ENCODE data around the gene CDKN1C.

CDKN1C gene

DNA sequence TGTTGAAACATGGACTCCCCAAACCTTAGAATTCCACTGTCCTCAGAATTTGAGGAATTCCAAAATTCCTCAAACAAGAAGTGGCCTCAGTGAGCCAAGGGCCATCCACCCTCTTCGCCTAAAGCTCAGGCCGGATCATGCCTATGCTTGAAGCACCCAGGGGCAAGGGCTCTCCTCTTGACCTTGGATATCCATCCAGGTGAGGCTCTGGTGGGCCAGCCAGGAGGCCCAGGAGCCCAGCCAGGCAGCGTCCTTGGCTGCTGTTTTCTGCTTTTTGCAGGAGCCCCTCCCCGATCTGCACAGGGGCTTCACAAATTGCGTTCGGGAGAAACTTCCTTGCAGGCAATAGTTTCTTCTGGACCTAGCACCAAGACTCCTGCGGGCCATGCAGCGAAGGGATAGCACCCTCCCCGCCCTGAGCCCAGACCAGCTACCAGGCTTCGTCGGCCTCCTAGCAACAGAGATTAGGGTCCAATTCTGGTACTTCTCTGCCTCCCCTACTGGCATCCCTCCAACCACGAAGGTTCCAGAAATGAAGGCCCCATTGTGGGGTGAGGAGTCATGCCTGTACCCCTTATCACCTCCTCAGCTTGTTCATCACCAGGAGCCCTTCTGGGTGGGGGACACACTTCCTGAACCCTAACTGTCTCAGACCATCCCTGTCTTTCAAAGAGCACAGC, 41.7 kb upstream of the CDKN1C start:
- peak overlapping the region; percentile 82 for H3K4me3 Mint-ChIP-seq
- no peaks in the 10 kb centered on the region for H3K9me3 Mint-ChIP-seq
- H3K4me1 Mint-ChIP-seq: peaks cover 30% of the 10 kb centered on the region
- ATAC-seq: no peak
- H3K27ac Mint-ChIP-seq: peak overlapping the region; percentile 37
- DNase-seq (ENCODE audit: low spot score in 2 of 2): no peak
- H3K36me3 Mint-ChIP-seq: peaks cover 22% of the 10 kb centered on the region

DNA sequence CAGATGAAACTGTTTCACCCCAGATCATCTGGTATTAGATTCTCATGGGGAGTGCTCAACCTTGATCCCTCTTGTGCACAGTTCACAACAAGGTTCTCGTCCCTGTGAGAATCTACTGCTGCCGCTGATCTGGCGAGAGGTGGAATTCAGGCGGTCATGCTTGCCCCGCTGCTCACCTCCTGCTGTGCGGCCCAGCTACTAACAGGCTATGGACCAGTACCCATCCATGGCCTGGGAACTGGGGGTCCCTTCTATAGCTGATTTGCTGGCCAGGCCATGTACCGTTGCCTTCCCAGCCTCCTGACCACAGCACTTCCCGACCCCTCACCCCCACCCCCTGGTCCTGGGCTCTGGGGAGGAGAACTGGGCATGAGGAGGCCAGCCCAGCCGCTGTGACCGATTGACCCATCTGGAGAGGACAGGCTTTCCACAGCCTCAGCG, 41.1 kb upstream of the CDKN1C start:
- Mint-ChIP-seq H3K4me3 (no peak overlapping the region), H3K4me1 (peaks cover 29% of the 10 kb centered on the region), H3K27ac (no peak overlapping the region), H3K9me3 (no peaks in the 10 kb centered on the region), H3K36me3 (peaks cover 22% of the 10 kb centered on the region)
- ATAC-seq: no peak
- DNase-seq (ENCODE audit: low spot score in 2 of 2): no peak

DNA sequence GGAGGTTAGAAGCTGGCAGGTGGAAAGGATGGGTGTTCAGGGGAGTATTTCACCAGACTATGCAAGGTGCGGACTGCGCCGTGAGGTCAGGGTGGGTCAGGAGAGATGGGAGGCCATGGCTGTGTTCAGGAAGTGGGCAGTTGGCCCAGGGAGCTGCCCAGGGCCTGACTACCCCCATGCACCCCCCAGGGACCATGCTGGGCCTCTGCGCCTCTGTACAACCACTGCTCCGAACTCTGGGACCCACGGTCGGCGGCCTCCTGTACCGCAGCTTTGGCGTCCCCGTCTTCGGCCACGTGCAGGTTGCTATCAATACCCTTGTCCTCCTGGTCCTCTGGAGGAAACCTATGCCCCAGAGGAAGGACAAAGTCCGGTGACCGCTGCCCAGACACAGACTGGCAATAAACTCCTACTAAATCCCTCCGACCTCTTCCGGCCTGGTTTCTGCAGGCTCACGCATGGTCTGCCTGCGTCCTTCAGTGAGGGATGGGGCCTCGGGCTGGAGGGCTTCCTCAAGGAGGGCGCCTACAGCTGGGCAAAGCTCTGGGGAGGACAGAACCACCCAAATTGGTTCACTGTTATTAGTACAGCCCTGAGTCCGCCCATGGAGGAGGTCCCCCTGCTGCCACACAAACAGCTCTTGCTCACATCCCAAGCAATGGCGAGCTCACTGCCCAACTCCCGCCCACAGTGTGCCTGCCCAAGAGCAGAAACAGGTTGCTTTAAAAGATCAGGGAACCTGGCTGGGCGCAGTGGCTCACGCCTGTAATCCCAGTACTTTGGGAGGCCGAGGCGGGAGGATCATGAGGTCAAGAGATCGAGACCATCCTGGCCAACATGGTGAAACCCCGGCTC, 39.5 kb upstream of the CDKN1C start:
- H3K4me1 Mint-ChIP-seq: peaks cover 16% of the 10 kb centered on the region

DNA sequence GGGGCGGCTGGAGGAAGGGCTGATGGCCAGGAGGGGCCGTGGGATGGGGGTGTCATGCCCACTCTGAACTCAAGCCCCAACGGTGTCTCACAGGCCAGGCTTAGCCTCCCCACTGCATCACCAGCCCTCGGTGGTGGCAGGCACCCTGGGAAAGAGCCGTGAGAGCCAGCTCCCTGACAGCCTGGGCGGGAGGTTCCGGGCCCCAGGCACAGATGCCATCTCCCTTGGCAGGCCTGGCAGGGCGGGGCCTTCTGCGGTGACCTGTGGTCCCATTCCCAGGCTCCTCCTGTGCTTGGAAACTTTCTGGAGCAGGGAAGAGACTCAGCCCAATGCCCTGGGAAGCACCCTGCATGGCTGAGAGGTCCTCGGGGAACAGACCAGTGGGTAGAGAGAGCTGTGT, 38.8 kb upstream of the CDKN1C start:
- peaks cover 11% of the 10 kb centered on the region for H3K36me3 Mint-ChIP-seq
- no peaks in the 10 kb centered on the region for H3K9me3 Mint-ChIP-seq
- no peak overlapping the region for H3K27ac Mint-ChIP-seq
- peaks cover 12% of the 10 kb centered on the region for H3K4me1 Mint-ChIP-seq
- H3K4me3 Mint-ChIP-seq: no peak overlapping the region
- ATAC-seq: no peak
- no peak for DNase-seq (ENCODE audit: low spot score in 2 of 2)

More for the DNA sequence above, 39.5 kb upstream of the CDKN1C start:
- no peak overlapping the region for H3K27ac Mint-ChIP-seq
- no peaks in the 10 kb centered on the region for H3K9me3 Mint-ChIP-seq
- DNase-seq (ENCODE audit: low spot score in 2 of 2) (no peak), ATAC-seq (no peak)
- peaks cover 16% of the 10 kb centered on the region for H3K36me3 Mint-ChIP-seq
- no peak overlapping the region for H3K4me3 Mint-ChIP-seq

DNA sequence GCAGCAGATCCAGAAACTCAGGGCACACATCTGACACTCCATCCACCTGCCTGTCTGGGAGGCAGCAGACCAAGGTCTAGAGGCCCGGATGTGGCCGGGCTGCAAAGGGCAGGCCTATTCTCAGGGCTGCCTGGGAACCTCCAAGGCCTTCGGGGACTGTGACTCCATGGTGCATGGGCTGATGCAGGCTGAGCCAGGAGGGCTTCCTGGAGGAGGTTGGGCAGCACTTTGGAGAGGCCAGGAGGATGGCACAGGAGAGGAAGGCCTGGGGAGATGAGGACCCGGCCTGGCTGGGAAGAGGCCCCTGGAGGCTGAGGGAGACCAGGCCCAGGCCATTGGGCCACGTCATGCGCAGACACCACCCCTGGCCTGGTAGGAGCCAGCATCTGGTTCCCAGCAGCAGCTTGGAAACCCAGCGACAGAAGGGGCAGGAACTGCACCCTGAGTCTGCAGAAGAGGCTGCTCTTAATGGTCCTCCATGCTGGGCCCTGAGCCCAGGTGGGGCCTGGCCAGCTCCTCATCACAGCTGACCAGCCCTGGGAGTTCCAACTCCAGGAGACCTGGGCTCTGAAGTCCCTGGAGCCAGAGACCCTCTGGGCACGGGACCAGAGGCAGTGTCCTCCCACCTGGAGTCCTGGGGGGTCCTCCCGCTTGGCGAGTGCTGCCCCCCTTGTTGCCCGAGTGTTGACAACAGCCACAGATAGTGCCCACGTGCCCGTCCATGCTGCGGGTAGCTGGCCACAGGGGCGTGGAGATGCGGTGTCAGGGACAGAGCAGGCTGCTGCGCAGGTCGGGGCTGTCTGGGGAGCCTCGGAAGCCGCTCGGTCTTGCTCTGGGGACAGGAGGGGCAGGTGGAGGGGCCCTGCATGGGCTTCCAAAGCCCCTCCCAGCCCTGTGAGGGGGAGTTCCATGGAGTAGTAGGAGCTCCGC, 38.1 kb upstream of the CDKN1C start:
- Mint-ChIP-seq H3K36me3 (peaks cover 11% of the 10 kb centered on the region), H3K9me3 (no peaks in the 10 kb centered on the region), H3K27ac (no peak overlapping the region), H3K4me1 (peaks cover 12% of the 10 kb centered on the region), H3K4me3 (no peak overlapping the region)
- DNase-seq (ENCODE audit: low spot score in 2 of 2): no peak
- no peak for ATAC-seq

DNA sequence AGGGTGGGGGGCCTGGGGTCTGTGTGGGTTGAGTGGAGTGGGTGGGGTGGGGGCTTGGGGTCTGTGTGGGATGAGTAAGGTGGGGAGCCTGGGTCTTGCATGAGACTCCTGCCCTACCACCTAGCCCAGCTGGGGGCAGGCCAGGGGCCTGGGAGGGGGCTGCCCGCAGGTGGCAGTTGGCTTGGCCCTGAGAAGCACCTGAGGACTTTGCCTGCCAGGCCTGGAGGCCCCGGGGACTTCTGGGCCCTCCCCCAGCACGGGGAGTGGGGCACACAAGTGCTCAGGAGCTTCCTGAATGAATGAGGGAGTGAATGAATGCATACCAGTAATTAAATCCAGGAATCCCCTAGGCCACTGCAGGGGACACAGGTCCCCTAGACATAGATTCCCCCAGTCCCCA, 37.1 kb upstream of the CDKN1C start:
- Mint-ChIP-seq H3K27ac (no peak overlapping the region), H3K4me1 (peaks cover 4% of the 10 kb centered on the region), H3K36me3 (peaks cover 3% of the 10 kb centered on the region), H3K9me3 (no peaks in the 10 kb centered on the region), H3K4me3 (no peak overlapping the region)
- no peak for ATAC-seq
- DNase-seq (ENCODE audit: low spot score in 2 of 2): no peak

DNA sequence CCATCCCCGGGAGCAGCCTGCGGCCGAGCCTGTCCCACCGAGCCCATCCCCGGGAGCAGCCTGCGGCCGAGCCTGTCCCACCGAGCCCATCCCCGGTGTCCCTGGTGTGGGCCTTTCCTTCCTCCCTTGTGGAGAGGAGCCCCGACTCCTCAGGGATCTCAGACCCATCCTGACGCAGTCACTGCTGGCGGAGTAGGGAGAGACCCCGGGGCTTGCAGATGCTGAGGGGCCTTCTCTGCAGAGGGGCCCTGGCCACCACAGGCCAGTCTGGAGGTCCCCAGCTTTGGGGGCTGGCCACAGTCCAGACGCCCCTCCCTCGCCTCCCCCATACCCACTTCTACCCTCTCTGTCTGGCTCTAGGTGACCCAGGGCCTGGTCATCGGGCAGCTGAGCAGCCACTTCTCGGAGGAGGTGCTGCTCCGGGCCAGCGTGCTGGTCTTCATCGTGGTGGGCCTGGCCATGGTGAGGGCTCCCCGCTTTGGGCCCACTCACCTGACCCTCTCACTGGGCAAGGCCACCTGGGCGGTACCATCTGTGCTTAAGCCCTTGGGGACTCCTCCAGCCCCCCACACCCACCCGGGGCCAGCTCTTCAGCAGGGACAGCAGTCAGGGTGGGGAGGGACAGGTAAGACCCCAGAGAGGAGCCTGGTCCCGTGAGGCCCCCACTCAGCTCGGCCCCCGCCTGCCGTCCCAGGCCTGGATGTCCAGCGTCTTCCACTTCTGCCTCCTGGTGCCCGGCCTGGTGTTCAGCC, 36.3 kb upstream of the CDKN1C start:
- DNase-seq (ENCODE audit: low spot score in 2 of 2) (no peak), ATAC-seq (no peak)
- Mint-ChIP-seq H3K4me3 (no peak overlapping the region), H3K4me1 (no peaks in the 10 kb centered on the region), H3K36me3 (no peaks in the 10 kb centered on the region), H3K27ac (no peak overlapping the region), H3K9me3 (no peaks in the 10 kb centered on the region)

DNA sequence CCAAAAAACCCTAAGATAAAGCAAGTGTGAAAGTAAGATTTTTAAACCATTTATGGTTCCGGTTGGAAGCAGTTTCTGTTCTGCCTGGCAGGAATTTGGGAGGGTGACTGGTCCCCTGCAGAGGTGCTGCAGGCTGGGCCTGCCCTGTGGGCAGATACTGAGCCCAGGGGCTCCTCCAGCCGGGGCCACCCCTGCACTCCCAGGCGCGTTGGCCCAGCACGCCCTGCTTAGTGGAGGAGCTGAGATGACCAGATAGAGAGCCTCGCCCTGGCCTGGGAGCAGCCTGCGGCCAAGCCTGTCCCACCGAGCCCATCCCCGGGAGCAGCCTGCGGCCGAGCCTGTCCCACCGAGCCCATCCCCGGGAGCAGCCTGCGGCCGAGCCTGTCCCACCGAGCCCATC, 35.7 kb upstream of the CDKN1C start:
- no peaks in the 10 kb centered on the region for H3K9me3 Mint-ChIP-seq
- DNase-seq (ENCODE audit: low spot score in 2 of 2): no peak
- ATAC-seq: no peak
- no peaks in the 10 kb centered on the region for H3K4me1 Mint-ChIP-seq
- H3K27ac Mint-ChIP-seq: no peak overlapping the region
- H3K36me3 Mint-ChIP-seq: no peaks in the 10 kb centered on the region
- no peak overlapping the region for H3K4me3 Mint-ChIP-seq

DNA sequence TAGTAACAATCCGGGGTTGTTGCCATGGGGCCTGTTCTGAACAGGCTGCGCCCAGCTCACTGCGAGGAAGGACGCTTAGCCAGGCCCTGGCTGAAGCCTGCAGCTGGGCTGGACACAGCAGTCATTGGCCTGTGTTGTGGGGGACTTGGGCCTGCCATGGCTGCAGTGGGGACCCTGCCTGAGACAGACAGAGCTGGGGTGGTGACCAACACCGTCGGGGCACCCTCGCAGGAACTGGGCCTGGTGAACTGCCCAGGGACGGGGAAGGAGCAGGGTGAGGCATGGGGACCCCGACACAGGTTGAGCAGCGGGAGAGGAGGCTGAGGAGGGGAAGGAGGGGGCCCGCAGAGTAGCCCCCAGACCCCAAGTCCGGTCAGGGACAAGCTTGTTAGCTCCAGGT, 34.8 kb upstream of the CDKN1C start:
- DNase-seq (ENCODE audit: low spot score in 2 of 2) (no peak), ATAC-seq (no peak)
- Mint-ChIP-seq H3K4me3 (no peak overlapping the region), H3K36me3 (no peaks in the 10 kb centered on the region), H3K4me1 (no peaks in the 10 kb centered on the region), H3K27ac (peak overlapping the region; percentile 52), H3K9me3 (no peaks in the 10 kb centered on the region)

DNA sequence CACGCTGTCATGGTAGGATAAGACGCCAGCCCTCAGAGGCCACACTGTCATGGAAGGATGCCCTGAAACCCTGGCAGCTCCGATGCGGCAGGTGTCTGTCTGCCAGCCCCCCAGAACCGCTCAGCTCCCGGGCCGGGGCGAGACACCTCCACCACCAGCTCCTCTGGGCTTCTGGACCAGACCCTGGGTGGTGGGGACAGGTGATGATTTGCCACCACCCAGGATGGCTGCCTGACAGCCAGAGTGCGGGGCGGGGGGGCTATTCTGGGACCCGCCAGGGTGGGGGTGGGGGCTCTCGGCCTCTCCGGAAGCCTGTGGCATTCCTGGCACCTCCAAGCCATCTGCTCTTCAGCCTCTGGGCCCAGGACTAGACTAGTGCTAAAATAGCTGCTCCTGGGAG, 34.3 kb upstream of the CDKN1C start:
- no peak overlapping the region for H3K4me3 Mint-ChIP-seq
- no peaks in the 10 kb centered on the region for H3K9me3 Mint-ChIP-seq
- no peaks in the 10 kb centered on the region for H3K36me3 Mint-ChIP-seq
- no peak for ATAC-seq
- peak overlapping the region; percentile 52 for H3K27ac Mint-ChIP-seq
- H3K4me1 Mint-ChIP-seq: no peaks in the 10 kb centered on the region
- no peak for DNase-seq (ENCODE audit: low spot score in 2 of 2)

DNA sequence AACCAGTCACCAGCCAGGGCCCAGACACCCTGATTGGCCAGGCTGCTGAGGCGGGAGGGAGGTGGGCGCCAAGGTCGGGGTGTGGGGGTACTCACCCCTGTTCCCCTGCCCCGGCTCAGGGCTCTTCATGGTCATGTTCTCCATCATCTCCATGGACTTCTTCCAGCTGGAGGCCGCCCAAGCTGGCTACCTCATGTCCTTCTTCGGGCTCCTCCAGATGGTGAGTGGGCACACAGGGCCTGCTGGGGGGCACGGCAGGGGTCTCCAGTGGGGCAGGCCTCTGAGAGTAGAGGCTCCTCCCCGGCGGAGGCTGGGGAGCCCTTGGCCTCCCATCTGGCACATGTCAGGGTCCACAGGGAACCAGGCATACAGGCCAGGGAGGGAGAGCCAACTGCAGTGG, 33.6 kb upstream of the CDKN1C start:
- Mint-ChIP-seq H3K36me3 (no peaks in the 10 kb centered on the region), H3K27ac (no peak overlapping the region), H3K4me1 (peaks cover under 1% of the 10 kb centered on the region), H3K9me3 (no peaks in the 10 kb centered on the region), H3K4me3 (no peak overlapping the region)
- no peak for ATAC-seq
- no peak for DNase-seq (ENCODE audit: low spot score in 2 of 2)

DNA sequence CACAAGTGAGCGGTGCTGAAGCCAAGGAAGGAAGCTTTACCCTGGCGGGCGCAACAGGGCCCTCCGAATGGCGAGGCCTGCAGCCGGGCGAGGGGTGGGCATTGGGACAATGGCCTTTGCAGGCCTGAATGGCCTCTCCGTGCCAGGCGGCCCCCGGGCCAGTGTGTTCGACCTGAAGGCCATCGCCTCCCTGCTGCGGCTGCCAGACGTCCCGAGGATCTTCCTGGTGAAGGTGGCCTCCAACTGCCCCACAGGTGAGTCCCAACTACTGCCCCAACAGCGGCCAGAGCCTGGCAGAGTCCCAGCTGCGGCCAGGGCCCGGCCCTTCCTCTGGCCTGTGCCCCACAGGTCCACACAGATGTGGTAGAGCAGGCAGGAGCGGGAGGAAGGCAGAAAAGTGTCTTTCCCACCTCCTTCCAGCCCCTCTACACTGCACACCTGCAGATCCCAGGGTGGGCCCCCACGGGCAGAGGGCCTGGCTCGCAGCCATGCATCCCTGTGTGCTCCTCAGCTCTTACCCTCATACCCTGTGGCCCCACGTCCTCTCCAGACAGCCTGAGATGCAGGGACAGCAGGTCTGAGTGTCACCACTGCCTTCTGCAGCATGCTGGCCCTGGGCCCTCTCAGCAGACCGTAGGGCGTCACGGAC, 32.4 kb upstream of the CDKN1C start:
- Mint-ChIP-seq H3K36me3 (no peaks in the 10 kb centered on the region), H3K9me3 (no peaks in the 10 kb centered on the region), H3K27ac (no peak overlapping the region), H3K4me1 (peaks cover 13% of the 10 kb centered on the region), H3K4me3 (no peak overlapping the region)
- no peak for DNase-seq (ENCODE audit: low spot score in 2 of 2)
- no peak for ATAC-seq

DNA sequence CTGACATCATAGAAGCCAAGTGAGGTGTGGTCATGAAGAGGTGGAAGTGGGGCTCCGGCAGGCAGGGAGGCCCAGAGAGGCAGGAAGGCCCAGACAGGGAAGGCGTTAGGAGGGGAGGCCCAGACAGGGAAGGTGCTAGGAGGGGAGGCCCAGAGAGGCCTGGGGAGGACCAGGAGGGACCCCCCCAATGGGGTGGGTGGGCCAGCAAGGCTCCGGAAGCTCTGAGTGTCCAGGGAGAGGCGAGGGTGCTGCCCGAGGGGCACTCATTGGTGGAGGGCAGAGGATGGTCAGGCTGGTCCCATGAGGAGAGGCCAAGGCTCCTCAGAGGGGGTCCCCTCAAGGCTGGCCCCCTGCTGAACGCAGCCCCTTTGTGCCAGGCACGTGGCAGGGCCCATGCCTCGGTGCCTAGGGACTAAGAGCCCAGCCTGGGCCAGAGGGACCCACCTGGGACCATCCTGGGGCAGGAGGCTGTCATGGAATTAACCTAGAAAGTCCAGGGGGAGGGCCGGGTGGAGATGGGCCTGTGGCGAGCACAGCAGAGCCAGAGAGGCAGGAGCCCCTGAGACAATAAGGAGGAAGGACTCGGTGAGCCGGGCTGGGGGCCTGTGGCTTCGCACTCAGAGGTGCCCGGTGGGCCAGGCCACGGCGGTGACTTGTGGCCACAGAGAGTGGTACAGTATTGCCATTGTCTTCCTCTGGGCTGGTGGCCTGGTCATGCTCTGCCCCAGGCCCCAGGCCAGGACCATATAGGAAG, 31.5 kb upstream of the CDKN1C start:
- Mint-ChIP-seq H3K4me3 (no peak overlapping the region), H3K36me3 (no peaks in the 10 kb centered on the region), H3K27ac (peak overlapping the region; percentile 70), H3K9me3 (no peaks in the 10 kb centered on the region), H3K4me1 (peaks cover 13% of the 10 kb centered on the region)
- DNase-seq (ENCODE audit: low spot score in 2 of 2) (no peak), ATAC-seq (no peak)

Data from stimulated activated effector memory CD8-positive, alpha-beta T cell treated with anti-CD3 and anti-CD28 coated beads, Interleukin-12 subunit alpha, Interleukin-12 subunit beta, amount 100 ng/mL, for 72 hours (primary cell).